Measurements from ENCODE around the gene TBRG4.

The TBRG4 gene

GRCh38 chr7:45074528-45075354, 36.8 kb downstream of the TBRG4 start:
- no peak for DNase-seq (ENCODE audit: low read depth)

GRCh38 chr7:45073786-45074527, 37.5 kb downstream of the TBRG4 start:
- DNase-seq (ENCODE audit: low read depth), result no peak

GRCh38 chr7:45073031-45073785, 38.3 kb downstream of the TBRG4 start:
- DNase-seq (ENCODE audit: low read depth), result no peak

GRCh38 chr7:45072131-45073030, 39.1 kb downstream of the TBRG4 start:
- DNase-seq (ENCODE audit: low read depth), result no peak

GRCh38 chr7:45071528-45071927, 40.0 kb downstream of the TBRG4 start:
- no peak for DNase-seq (ENCODE audit: low read depth)

- no peak for DNase-seq (ENCODE audit: low read depth)
These were observed 41.2 kb downstream of the TBRG4 start for GRCh38 chr7:45070254-45070642.

GRCh38 chr7:45069444-45070253, 41.8 kb downstream of the TBRG4 start:
- DNase-seq (ENCODE audit: low read depth), result no peak

- no peak for DNase-seq (ENCODE audit: low read depth)
These were observed 43.1 kb downstream of the TBRG4 start for GRCh38 chr7:45068236-45069023.

- no peak for DNase-seq (ENCODE audit: low read depth)
These were observed 43.9 kb downstream of the TBRG4 start for GRCh38 chr7:45067582-45067981.

GRCh38 chr7:45066409-45066808, 45.1 kb downstream of the TBRG4 start:
- DNase-seq (ENCODE audit: low read depth), result no peak

GRCh38 chr7:45065031-45065995, 46.2 kb downstream of the TBRG4 start:
- no peak for DNase-seq (ENCODE audit: low read depth)

- DNase-seq (ENCODE audit: low read depth), result no peak
These were observed 47.3 kb downstream of the TBRG4 start for GRCh38 chr7:45064047-45064725.

- DNase-seq (ENCODE audit: low read depth), result no peak
These were observed 49.6 kb downstream of the TBRG4 start for GRCh38 chr7:45061806-45062425.

- DNase-seq (ENCODE audit: low read depth), result no peak
These were observed 50.1 kb downstream of the TBRG4 start for GRCh38 chr7:45061352-45061751.

GRCh38 chr7:45060295-45060694, 51.2 kb downstream of the TBRG4 start:
- no peak for DNase-seq (ENCODE audit: low read depth)

- no peak for DNase-seq (ENCODE audit: low read depth)
These were observed 53.6 kb downstream of the TBRG4 start for GRCh38 chr7:45057878-45058277.

- DNase-seq (ENCODE audit: low read depth), result no peak
These were observed 55.8 kb downstream of the TBRG4 start for GRCh38 chr7:45055594-45056219.

Data from ELR (cell line).